Stimulated activated memory B cell treated with anti-CD40 and anti-IgM and Interleukin-4, amounts not matched to agents 10 μg/mL and 1 μg/mL and 100 μg/mL, for 72 hours (primary cell): ENCODE data around the gene KPTN.
A peak's percentile ranks its signal among the peaks of the same experiment; 100 is the strongest.

Experiments used
- ATAC-seq: fragments of 150-1000 bp; cut with Tn5 transposase; 2 replicates; pipeline ENCODE4 v1.10.0; 2021
- H3K27ac Mint-ChIP-seq: one replicate; pipeline ENCODE4 v1.8.0; 2022; ENCODE audit warnings: mild to moderate bottlenecking, mixed read lengths
- H3K27me3 Mint-ChIP-seq: one replicate; pipeline ENCODE4 v1.8.0; 2022; ENCODE audit warnings: mixed read lengths
- H3K36me3 Mint-ChIP-seq: one replicate; pipeline ENCODE4 v1.8.0; 2022; ENCODE audit warnings: mixed read lengths
- H3K4me1 Mint-ChIP-seq: one replicate; pipeline ENCODE4 v1.8.0; 2022; ENCODE audit warnings: mixed read lengths
- H3K4me3 Mint-ChIP-seq: one replicate; pipeline ENCODE4 v1.8.0; 2022; ENCODE audit warnings: mild to moderate bottlenecking, moderate library complexity, mixed read lengths
- H3K9me3 Mint-ChIP-seq: one replicate; pipeline ENCODE4 v1.8.0; 2022; ENCODE audit warnings: mixed read lengths

The KPTN gene

DNA sequence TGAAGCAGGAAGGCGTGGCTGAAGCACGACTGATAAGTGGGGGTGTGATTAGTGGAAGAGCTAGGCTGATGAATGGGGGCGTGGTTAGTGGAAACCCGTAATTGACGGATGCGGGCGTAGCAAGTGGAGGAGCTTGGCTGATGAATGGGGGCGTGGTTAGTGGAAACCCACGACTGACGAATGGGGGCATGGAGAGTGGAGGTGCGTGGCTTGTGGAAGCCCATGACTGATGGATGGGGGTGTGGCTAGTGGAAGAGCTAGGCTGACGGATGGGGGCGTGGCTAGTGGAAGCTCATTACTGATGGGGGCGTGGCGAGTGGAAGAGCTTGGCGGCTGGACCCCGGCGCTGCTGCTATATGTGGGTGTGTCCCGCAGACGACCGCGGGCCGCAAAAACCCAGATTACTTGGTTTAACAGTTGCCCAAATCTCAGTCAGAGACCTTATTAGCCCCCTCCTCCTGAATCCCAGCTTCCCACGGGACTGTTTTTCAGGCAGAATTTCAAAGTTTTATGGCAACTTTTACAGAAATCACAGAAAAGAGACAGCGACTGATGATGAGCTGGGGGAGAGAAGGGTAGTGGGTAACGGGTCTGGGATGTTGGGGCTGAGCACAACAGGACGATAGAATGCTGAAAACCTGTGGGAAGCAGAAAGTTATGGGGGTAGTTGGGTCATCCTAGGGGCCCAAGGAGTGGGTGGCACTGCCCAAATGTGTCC is 55.7 kb downstream of the KPTN start:
- ATAC-seq, result peak; percentile 39
- Mint-ChIP-seq H3K4me1 (peaks cover 10% of the 10 kb centered on the region), H3K36me3 (peaks cover 4% of the 10 kb centered on the region), H3K27me3 (peaks cover 58% of the 10 kb centered on the region), H3K9me3 (no peaks in the 10 kb centered on the region), H3K27ac (no peak overlapping the region), H3K4me3 (no peak overlapping the region)

DNA sequence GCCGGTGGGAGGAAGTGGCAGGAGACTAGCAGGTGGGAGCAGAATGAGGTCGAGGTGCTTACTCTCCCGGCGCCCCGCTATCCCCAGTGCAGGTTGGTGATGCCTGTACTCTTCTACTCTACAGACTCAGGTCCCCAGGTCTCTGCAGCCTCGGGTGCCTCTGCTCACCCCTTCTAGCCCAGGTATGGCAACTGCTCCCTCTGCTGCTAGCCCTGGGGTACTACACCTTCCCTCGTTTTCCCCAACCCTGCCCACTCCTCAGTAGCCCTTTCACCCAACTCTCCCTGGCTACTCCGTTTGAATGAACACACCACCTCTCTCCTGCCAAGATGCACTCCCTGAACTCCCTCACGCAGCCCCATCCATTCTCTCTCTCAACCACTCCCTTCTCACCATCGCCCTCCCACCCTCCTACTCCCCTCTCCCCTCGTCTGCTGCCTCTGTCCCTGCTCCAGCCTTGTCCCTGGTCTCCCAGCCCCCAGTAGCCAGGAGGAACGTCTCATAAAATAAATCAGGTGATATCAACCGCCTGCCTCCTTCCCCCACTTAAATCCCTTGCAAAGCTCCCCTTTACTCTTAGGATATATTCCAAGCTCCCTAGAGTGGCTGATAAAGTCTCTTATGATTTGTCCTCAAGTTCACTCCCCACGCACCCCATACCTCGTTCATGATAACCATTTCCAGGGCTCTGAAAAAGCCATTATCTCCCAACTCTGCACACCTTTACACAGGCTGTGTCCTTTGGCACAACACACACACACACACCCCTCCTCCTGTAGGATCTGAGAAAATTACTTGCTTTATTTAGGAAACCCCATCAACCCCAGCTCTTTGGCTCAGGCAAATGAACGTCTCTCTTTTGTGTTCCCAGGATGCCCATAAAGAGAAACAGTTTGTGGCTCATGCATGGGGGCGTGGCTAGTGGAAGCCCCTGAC is 56.5 kb downstream of the KPTN start:
- no peaks in the 10 kb centered on the region for H3K9me3 Mint-ChIP-seq
- peak; percentile 73 for ATAC-seq
- peaks cover 58% of the 10 kb centered on the region for H3K27me3 Mint-ChIP-seq
- H3K36me3 Mint-ChIP-seq, result peaks cover 10% of the 10 kb centered on the region
- H3K4me3 Mint-ChIP-seq, result no peak overlapping the region
- H3K27ac Mint-ChIP-seq, result no peak overlapping the region
- H3K4me1 Mint-ChIP-seq, result peaks cover 18% of the 10 kb centered on the region
